Activated CD4-positive, alpha-beta T cell treated with anti-CD3 and anti-CD28 coated beads, Interleukin-2, amount 50 U/mL, for 16 hours (primary cell): ENCODE results near the gene DPYD.
A peak's percentile ranks its signal among the peaks of the same experiment; 100 is the strongest.

ENCODE experiments used
- DNase-seq: peaks from one replicate; pipeline ENCODE4 v3.0.0-alpha.2; 2020

DPYD gene

DNA sequence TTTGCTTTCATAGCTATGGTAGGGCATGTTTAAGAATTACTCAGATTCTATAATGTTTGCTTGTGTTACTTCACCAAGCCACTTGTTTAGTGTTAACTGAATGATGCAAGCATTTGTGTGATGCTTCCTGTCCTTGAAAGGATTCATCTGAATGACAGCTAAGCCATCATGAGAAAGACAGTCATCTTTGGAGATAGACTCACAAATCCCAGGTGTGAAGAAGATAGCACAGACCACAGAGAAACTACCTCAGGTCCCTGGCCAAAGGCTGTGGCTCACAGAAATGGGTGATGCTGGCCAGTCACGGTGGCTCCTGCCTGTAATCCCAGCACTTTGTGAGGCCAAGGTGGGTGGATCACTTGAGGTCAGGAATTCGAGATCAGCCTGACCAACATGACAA is 321.4 kb downstream of the DPYD start:
- DNase-seq: peak; percentile 28

DNA sequence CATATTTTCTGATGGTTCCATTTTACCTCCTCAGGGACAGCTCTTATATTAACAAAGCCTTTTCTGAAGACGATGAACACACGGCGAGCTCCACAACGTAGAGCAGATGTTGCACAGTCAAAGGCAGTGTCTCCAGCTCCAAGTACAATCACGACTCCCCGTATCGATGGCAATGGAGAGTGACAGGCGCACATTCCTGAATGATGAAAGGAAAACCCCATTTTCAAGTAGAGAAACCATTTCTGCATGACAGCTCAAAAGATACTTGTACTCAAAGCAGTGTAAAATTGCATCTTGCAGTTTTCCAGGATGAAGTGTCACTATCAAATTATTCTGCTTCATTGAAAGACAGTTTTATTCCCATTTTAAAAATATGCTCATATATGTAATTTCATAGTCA is 327.6 kb downstream of the DPYD start:
- no peak for DNase-seq

DNA sequence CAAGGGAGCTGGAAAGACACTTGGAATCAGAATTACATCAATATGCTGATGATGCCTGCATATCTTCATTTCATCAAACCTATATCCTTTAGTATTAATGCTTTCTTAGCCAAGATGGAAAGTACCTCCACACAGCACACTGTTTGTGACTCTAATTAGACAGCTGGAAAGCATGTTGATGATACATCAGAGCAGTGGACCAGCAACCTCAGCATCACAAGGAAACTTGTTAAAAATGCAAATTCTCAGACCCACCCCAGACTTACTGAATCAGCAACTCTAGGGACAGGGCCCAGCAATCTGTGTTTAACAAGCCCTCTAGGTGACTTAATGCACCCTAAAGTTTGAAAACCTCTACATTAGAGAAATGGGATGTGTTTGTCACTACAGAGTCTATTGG is 332.1 kb downstream of the DPYD start:
- DNase-seq: no peak

DNA sequence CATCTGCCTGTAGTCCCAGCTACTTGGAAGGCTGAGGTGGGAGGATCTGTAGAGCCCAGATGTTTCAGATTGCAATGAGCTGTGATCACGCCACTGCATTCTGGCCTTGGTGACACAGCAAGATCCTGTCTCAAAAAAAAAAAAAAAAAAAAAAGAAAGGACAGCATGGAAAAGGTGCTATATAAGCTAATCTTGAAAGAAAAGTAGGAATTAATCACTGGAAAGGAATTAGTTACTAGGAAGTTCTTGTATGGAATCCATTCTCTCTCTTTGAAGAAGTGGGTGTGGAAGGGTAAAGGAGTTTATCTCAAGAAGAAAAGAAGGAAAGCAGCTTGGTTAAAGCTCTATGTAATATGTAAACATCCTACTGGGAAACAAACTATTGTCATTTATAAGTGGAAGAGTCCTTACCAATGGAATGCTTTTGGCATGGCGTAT is 339.2 kb downstream of the DPYD start:
- no peak for DNase-seq

DNA sequence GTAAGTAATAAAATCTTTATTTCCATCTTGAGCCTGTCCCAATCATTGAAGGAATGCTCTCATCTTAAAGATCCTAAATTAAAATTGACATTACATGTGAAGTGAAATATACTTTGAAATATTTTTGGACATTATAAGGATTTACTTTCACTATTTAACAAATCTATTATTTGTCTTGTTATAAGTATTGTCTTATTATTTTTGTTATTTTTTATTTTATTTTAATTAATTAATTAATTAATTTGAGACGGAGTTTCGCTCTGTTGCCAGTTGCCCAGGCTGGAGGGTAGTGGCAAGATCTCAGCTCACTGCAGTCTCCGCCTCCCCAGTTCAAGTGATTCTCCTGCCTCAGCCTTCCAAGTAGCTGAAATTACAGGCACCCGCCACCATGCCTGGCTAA is 343.2 kb downstream of the DPYD start:
- DNase-seq: no peak

DNA sequence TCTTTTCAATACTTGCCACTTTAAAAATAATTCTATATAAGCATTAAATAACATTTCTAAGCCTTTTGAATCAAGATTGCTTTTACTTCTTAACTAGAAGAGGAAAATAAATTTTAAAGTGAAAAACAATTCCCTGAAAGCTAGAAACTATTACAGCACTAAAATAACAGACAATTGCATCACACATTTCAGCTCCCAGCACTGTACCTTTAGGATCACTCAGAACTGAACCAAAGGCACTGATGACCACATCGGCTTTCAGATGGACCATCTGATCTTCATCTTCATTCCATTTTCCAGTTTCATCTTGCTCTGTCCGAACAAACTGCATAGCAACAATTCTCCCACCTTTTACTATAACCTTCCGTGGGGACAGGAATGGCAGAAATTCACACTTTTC is 347.3 kb downstream of the DPYD start:
- no peak for DNase-seq

DNA sequence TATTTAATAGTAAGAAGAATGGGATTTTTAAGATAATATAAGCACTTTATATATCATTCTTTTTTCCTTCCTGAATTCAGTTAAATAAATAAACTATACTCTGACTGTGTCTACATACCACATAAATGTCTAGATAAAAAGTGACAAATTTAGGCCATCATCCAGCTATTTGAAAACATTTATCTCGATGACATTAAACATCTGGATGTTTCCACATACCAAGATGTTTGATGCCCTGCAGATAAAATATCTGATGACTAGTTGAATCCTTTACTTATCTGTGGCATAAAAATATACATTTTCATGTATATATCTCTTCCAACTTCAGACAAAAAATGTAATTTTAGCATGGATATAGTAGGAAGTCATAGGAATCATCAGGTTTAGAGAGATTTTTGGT is 348.3 kb downstream of the DPYD start:
- DNase-seq: no peak

DNA sequence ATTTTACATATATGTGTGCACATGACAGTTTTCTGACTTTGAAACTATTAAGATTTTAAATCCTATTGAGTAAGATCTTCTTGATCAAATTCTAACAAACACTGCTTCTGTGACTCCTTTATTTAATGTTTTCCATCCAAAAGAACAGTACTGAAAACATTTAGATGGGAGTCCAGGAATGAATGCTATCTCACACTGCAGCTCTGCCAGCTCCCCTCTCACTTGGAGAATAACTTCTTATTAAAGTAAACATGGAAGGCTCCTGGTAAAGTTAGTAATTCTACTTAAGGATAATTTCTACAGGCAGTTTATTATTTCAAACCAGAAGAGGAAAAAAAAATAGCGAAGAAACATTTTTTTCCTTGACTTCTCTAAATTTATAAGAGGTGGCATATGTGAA is 349.1 kb downstream of the DPYD start:
- no peak for DNase-seq

DNA sequence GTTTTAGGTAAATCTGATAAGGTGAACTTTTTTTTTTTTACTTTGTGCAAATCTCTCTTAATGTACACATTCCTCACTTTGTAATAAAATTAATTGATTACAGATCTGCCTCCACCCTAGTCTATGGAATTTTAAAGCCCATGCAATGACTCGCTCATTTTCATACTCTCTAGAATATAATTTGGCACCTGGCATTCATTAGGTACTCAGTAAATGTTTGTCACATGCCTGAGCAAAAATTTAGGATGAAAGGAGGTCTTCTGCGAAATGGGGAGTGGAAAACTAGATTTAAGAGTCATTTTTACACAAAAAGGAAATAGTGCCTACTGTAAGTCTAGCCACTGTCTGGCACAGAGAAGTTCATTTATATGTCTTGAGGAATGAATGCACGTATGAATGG is 350.1 kb downstream of the DPYD start:
- no peak for DNase-seq

DNA sequence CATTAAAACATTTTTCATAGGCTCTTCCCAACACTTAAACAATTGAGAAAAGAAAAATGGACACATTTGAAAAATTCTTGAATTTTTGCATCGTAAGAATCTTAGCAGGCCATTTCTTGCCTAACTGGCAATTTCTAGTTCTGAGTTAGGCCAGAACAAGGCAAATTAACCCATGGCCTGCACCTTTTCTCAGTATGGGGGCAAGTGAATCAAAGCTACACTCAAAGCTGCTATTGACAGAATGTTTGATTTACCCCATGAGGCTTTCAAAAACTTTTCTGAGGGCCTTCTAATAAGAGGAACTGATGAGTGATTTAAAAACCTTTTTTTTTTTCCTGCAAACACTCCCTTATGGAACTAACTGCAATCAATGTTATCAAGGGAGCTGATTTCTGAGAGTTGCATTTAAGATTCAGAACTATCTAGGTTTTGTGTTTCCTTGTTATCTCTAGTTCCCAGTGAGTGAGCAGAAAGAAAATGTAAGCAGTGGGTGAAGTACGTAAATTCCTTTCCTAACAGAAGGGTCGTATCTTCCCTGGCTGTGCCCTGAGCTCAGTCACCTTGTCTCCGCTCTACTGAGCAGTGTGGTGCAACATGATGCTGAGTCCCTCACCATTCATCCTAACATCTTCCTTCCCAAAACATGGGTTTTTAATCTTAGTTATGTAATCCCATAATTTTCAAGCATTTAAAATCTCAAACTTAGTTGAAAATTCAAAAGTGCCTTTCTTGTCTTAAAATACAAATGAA is 353.7 kb downstream of the DPYD start:
- no peak for DNase-seq

DNA sequence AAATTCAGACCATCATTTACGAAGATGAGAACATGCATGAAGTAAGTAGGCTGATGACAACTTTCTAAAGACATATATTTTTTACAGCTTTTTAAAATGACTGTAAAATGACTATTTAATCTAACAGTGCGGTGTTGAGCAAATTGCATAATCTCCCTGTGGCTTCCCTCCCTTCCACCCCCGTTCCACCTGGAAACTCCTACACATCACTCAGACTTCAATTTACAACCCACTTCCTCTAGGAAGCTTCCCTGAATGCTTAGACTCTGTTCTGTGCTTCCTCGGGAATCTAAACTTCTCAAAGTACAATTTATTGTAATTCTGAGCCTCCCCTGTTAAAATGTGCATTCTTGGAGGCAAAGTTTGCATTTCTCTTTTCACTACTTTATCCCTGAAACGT is 354.9 kb downstream of the DPYD start:
- DNase-seq: no peak

DNA sequence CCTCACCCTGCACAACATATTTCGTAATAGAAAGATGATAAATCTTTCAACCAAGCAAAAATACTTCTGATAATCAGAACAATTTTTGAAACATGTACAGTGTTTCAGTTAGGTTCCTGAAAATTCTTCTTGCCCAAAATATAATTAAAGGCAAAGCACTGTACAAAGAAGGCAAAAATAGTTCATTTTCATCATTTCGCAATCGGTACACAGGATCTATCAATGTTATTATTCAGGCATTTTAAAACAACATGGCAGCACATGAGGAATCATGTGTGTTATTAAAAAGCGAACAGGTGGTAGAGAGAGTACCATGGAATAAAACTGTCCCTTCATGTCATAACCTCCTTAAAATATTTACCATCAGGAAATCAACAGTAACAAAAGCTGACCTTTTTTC is 356.9 kb downstream of the DPYD start:
- no peak for DNase-seq

DNA sequence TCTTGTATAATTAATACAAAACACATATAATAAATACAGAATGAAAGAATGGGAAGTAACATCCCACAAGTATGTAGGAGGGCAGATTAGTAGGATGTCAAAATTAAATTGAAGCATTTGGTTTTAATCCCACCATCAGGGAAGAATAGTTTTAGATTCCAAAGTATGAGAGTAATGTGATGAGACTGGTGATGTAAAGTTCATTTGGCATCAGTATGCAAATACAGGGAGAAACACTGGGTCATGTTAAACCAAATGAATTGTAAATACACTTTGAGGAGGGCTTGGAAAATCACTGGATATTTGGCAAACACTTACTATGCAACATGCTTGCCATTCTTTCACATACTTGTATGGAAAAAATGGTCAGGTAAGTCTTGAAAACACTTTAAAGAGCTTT is 358.8 kb downstream of the DPYD start:
- DNase-seq: no peak

DNA sequence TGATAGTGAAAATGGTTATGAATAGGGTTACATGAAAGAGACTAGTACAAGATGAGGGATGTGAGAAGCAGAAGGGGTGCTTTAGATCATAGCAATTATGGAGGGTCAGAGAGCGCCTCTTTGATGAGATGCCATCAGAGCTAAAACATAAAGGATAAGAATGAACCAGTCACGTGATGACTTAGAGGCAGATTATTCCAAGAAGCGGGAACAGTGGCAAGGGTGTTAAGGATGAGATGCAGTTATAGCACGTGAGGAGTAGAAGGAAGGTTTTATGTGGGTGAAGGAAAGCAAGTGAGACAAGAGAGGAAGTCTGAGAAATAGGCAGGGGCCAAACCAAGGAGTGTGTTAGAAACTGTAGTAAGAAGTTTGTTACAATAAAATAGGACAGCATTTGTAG is 360.1 kb downstream of the DPYD start:
- no peak for DNase-seq

DNA sequence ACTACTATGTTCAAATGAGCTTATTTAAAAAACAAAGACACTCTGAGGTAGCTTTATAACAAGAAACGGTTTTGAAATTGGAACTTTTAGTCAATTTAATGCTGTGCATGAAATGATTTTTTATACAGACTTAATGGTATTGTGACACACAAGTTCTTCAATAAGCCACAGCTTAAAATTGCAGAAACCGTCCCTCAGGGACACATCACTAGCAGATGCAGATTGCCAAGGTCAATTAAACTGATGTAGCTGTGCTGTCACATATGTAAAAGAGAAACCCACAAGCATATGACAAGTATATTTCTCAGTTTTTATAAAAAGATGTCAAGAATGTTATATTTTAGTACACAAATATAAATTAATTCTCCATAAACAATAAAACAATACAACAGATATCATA is 366.9 kb downstream of the DPYD start:
- no peak for DNase-seq

DNA sequence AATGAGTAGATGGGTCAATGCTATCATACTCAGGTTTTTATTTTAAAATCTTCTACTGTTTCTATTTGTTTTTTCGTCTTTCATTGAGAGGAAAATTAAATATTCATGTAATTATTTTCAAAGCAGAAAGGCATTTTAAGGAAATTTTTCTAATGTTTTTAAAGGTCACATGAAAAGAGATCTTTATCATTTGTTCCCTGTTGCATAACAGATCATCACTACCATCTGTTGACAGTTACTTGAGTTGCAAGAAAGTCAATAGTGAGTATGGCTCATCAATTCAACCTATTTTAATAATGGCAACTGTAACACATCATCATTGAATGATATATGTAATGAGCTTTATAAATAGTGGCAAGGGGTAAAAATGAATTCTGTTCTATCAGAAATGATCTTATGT is 369.7 kb downstream of the DPYD start:
- no peak for DNase-seq

DNA sequence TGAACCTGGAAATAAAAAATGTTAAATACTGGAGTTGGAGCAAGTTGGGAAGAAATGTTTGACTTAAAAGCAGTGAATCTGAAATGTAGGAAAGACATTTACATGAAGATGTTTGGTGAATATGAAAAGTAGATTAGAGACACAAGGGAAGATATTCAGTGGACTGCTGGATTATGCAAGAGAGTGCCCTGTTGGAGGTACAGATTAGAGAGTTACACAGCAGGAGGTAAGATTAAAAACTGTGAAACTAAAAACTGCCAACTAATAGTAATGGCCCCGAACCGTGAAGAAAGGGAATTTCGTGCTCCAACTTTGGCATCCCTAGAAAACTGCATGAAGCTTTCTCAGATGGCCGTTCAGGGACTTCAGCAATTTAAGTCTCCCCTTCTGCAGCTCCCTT is 375.4 kb downstream of the DPYD start:
- DNase-seq: no peak

DNA sequence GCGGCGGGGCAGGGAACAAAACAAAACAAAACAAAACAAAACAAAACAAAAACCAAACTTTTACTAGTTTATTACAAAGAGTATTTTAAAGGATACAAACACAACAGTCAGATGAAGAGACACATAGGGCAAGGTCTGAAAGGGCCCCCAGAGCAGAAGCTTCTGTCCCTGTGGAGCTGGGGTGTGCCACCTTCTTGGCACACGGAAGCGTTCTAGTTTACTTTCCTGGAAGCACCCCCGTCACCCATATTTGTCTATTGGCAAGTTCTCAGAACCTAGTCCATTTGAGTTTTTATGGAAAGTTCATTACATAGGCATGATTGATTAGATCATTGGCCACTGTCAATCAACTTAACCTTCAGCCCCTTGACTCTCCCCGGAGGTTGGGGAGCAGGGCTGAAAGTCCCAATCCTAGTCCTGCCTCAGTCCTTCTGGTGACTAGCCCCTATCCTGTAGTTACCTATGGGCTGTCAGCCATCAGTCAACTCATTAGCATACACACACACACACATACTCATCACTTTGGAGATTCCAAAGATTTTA is 380.4 kb downstream of the DPYD start:
- DNase-seq: no peak

DNA sequence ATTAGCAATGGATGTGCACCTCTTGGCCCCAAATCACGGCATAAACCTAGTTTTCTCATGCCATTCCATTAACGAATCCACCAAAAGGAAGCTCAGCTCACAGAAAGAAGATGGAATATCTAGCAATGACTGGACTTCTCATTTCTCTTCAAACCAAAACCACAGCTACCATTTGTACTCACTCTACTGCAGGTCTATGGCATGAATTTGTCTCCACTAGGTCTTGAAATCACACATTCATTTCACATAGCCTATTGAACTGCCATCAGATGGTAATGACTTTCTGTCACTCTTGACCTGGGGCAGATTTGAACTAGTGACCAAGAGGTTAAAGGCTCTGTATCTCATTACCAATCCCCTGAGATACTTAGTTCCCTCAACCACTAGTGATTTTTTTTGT is 382.7 kb downstream of the DPYD start:
- DNase-seq: no peak

DNA sequence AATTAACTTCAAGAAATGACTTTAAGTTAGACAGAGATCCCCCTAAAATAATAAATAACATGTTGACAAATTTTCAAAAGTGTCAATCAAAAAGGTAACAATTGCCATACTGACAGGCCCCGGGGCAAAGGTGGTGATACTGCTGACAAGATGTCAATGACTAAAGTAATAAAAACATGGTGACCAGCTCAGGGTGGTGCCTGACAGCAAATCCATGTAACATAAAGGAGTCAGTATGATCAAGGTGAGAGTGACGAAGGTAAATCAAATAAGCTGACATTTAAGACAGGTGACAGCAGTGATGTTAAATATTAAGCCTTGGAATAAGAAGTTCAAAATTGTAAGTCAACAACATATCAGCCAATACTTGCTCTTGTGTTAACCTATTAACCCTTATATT is 387.5 kb downstream of the DPYD start:
- DNase-seq: no peak

DNA sequence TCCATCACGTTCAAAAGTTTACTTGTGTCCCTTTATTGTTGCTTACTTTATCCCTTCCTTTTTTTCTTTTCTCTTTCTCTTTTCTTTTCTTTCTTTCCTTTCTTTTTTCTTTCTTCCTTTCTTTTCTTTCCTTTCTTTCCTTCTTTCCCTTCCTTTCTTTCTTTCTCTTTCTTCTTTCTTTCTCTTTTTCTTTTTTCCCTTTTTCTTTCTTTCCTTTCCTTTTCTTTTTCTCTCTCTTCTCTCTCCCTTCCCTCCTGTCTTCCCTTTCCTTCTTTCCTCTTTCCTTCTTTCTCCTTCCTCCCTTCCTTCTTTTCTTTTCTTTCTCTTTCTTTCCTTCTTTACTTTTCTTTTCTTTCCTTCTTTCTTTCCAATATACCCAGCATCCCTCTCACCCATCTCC is 391.2 kb downstream of the DPYD start:
- no peak for DNase-seq

DNA sequence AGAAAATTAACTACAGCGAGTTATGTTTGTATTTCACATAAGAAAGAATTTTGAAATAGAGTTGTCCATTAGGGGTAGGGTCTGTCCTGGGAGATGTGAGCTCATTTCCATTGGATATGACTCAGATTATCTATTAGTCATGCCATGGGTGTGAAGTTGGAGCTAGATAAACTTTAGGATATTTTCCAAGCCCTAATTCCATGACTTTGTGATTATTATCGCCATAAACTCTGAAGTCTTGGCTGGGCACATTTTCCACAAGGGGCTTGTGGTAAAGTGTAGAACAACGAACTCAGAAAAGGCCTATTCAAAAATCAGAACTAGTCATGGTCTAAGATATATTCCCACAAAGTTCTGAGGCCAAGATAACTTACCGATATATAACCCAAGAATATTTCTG is 396.6 kb downstream of the DPYD start:
- no peak for DNase-seq

DNA sequence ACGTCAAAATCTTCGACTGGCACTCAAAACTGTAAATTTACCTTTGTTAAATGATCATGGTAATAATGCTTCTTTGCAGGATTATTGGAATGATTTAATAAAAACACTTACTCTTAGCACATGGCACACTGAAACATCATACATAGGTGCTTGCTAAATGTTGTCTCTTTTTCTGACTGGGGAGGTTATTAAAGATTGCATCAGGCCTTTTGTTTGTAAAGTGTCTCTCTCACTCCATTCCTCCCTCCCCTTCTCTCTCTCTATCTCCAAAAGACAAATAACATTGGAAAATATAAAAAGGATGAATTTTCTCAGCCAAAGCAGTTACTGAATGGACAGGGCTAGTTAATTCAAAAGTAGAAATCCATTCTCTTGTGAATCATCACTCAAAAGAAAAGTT is 404.2 kb downstream of the DPYD start:
- DNase-seq: no peak

DNA sequence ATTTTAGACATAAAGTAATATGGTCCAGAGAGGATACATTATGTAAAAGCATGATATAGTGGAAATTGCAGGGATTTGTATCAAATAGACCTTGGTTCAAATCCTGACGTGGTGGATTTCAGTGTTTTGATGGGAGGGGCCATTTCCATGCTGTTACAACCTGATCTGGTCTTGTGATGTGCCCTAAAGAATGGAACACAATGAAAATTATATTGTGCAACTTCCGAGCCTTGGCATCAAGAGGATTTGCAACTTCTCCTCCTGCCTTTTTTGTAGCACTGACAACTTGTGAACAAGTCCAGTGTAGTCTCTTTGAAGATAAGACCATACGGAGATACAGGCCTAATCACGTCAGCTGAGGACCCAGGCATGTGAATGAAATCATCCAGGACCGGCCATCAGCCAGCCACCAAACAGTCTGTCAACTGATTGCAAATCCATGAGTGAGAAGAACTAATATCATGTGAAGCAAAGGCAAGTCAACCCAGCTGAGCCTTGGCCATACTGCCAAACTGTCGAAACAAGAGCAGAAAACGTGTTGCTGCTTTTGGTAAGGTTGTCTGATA is 412.1 kb downstream of the DPYD start:
- DNase-seq: no peak

DNA sequence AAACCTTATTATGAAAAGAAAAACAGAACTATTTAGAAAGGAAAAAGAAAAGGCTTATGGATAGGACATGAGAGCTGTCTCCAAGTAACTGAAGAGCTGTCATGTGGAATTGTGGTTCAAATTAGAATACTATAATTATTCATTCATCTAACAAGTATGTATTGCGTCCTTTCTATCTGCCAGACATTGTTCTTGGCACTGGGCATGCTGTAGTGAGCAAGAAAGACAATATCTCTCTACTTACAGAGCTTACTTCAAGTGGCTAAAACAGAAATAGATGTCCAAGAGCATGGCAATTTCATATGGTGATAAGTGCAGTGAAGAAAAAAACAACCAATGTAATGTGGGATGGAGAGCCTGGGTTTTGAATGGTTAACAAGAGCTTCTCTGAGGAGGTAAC is 413.0 kb downstream of the DPYD start:
- DNase-seq: no peak
